Measurements from ENCODE around the gene COL20A1.

Gene COL20A1

DNA sequence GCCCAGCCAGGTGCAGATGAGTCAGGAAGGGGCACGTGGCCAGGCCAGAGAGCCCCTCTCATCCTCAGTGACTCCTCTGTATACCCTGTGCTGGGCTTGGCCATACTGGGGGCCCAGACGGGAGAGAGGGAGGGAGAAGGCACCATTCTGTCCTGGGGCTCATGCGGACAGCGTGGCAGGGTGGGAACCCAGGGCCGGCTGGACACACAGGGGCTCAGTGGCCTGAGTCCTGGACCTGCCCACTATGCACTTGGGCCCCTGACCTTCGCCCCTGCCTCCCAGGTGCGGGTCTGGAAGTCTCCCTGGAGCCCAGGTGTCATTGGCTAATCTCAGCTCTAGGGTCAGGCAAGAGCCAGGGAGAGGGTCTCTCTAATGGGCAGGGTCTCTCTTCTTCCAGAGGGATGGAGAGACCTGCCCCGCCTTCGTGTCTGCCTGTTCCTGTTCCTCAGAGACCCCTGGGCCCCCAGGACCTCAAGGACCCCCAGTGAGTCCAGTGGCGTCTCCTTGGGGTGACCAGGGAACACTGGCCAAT lies 27.7 kb downstream of the COL20A1 start:
- no peak for DNase-seq (ENCODE audit: low read depth)

- peak; percentile 6 for DNase-seq (ENCODE audit: low read depth)
These were observed 28.3 kb downstream of the COL20A1 start for GRCh38 chr20:63321148-63321831.

GRCh38 chr20:63322146-63322932 lies 29.4 kb downstream of the COL20A1 start:
- DNase-seq (ENCODE audit: low read depth): no peak

DNA sequence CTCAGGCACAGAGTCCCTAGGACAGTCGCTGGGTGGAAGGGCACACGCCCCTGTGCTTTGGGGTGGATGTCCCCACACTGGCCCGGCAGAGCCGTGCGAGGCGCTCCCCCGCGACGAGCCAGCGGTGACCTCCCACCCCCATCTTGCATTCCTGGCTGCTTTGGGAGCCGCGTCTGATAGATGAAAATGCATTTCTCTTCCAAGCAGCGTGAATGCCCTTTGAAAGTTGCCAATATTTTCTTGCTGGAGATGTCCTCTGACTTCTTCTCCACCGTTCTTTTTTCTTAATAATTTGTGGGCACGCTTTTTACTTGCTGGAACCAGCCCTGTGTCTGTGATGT lies 29.9 kb downstream of the COL20A1 start:
- no peak for DNase-seq (ENCODE audit: low read depth)

GRCh38 chr20:63323357-63323981 lies 30.5 kb downstream of the COL20A1 start:
- DNase-seq (ENCODE audit: low read depth): no peak

GRCh38 chr20:63325021-63325471 lies 32.1 kb downstream of the COL20A1 start:
- no peak for DNase-seq (ENCODE audit: low read depth)

DNA sequence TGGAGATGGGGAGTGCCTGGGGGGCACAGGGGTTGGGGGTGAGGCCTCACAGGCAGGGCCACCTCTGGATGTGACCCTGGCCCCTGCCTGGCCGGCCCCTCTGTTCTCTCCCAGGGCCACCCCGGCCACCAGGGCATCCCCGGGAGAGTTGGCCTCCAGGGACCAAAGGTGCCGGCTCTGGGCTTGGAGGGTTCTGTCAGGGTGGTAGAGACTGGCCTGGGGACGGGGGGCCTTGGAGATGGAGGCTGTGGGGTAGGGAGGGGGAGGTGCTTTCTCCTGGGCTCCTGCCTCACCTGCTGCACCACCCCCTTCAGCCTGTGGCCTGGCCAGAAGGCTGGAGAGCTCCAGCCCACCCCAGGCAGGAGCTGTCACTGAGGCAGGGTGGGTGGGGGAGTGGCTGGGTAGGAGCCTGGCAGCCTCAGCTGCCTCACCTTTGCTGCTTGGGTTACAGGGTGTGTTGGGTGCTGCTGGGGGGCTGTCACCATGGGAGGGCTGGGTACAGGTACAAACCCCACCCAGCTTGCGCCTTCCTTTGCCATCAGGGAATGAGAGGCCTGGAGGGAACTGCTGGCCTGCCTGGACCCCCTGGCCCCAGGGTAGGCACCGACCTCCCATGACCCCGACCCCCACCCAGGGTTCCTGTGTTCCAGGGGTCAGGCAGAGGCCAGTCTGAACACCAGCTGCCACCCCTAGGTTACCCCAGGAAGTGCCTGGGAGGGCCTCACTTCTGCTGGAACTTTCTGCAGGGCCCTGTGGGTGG lies 32.7 kb downstream of the COL20A1 start:
- no peak for DNase-seq (ENCODE audit: low read depth)

- DNase-seq (ENCODE audit: low read depth): no peak
These were observed 33.6 kb downstream of the COL20A1 start for GRCh38 chr20:63326314-63327230.

GRCh38 chr20:63327231-63327745 lies 34.3 kb downstream of the COL20A1 start:
- DNase-seq (ENCODE audit: low read depth): no peak

DNA sequence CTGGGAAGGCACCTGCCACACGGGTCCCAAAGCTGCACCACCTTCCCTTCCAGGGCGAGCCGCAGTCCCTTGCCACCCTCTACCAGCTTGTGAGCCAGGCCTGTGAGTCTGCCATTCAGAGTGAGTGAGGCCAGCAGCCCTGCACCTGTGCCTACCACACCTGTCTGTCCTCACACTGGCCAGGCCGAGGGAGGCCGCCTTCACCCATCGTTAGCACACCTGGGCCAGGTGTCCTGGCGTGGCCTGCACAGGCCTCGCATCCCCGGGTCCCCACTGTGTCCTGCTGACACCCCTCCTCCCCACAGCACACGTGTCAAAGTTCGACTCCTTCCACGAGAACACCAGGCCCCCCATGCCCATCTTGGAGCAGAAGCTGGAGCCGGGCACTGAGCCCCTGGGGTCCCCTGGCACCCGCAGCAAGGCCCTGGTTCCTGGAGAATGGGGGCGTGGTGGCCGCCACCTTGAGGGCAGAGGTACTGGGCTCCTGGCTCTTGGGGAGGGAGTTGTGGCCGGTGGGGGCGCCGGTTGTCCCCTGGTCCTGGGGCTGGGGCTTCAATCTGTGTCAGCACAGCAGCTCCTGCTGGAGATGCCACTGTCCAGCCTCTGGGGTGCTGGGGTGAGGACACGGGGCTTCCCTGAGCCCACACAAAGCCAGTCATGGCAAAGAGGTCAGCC lies 35.2 kb downstream of the COL20A1 start:
- no peak for DNase-seq (ENCODE audit: low read depth)

GRCh38 chr20:63328718-63329275 lies 35.8 kb downstream of the COL20A1 start:
- DNase-seq (ENCODE audit: low read depth): no peak

- DNase-seq (ENCODE audit: low read depth): no peak
These were observed 36.5 kb downstream of the COL20A1 start for GRCh38 chr20:63329331-63330083.

DNA sequence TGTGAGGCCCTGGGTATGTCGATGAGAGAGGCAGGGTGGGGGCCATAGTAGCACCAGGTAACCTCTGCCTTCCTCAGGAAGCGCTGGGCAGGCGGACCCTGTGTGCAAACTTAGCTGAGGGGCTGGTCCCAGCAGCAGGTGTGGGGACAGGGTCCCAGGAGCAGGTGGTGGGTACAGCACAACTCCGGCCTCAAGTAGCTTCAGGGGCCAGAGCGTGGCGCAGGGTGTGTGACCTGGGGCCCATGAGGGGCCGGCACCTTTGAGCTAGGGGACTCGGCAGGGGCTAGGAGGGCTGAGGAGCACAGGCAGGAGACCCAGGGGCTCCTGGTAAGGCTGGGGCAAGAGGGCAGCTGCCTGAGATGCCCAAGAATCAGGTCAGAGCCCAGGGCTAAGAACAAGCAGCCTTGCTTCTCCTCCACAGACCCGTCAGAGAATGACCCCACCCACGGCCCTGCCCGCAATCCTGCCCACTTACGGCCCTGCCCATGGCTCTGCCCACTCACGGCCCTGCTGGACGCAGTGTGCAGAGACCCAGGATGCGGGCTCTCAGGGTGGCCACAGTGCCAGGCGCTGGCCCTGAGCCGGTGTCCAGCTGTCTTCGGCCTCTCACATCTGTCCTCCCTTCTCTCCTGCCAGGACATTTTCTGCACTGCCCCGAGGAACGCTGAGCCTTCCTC lies 37.2 kb downstream of the COL20A1 start:
- no peak for DNase-seq (ENCODE audit: low read depth)

DNA sequence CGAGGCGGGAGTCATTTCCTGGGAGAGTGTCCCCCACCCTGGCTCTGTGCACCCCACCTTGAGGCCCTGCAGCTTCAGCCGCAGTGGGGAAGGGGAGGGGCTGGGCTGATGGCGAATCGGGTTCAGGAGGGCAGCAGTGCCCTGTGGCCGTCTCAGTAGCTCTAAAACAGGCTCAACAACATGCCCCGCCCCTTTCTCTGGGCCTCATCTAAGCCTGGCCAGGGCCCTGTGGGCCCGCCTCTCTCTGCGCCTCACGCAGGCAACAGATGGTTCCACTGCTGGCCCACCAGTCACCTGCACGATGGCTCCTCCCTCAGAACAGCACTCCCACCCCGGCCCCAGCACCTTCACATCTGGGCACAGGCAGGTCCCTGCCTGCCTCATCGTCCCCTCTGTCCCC lies 38.0 kb downstream of the COL20A1 start:
- DNase-seq (ENCODE audit: low read depth): no peak

GRCh38 chr20:63331741-63332400 lies 38.9 kb downstream of the COL20A1 start:
- DNase-seq (ENCODE audit: low read depth): no peak

GRCh38 chr20:63332488-63333240 lies 39.7 kb downstream of the COL20A1 start:
- DNase-seq (ENCODE audit: low read depth): no peak

- no peak for DNase-seq (ENCODE audit: low read depth)
These were observed 40.4 kb downstream of the COL20A1 start for GRCh38 chr20:63333241-63333836.
